H9 (cell line): ENCODE measurements around the gene ITPR2. TPM values are rescaled to one million over a fixed set of nuclear protein-coding genes. Genes with fewer than 3 reads are reported as not detected.

ENCODE experiments used
- DNase-seq: peaks from one replicate; pipeline ENCODE4 v3.0.0-alpha.2; 2017
- H2AFZ ChIP-seq: one replicate; pipeline ENCODE4 v1.6.1; 2013; ENCODE audit warnings: mild to moderate bottlenecking, low read length, control low read depth, moderate library complexity
- H2AK5ac ChIP-seq: 2 replicates; pipeline ENCODE4 v1.6.1; 2013; ENCODE audit warnings: low read length, control low read depth, mixed read lengths; ENCODE audit not compliant: insufficient read length
- H2BK120ac ChIP-seq: one replicate; pipeline ENCODE4 v1.6.1; 2013; ENCODE audit warnings: low read depth, mild to moderate bottlenecking, low read length, control low read depth, inconsistent platforms; ENCODE audit not compliant: poor library complexity, severe bottlenecking
- H2BK12ac ChIP-seq: 2 replicates; pipeline ENCODE4 v1.6.1; 2013; ENCODE audit warnings: low read length, control low read depth, mixed read lengths, low read depth; ENCODE audit not compliant: insufficient read length
- H2BK15ac ChIP-seq: 2 replicates; pipeline ENCODE4 v1.6.1; 2013; ENCODE audit warnings: low read depth, low read length, control low read depth
- H2BK20ac ChIP-seq: one replicate; pipeline ENCODE4 v1.6.1; 2013; ENCODE audit warnings: low read depth, mild to moderate bottlenecking, low read length, control low read depth, inconsistent platforms; ENCODE audit not compliant: poor library complexity, severe bottlenecking
- H2BK5ac ChIP-seq: 2 replicates; pipeline ENCODE4 v1.6.1; 2013; ENCODE audit warnings: low read length, control low read depth, mixed read lengths; ENCODE audit not compliant: insufficient read length
- H3K14ac ChIP-seq: 2 replicates; pipeline ENCODE4 v1.6.1; 2013; ENCODE audit warnings: low read length, control low read depth; ENCODE audit not compliant: insufficient read depth
- H3K18ac ChIP-seq: 2 replicates; pipeline ENCODE4 v1.6.1; 2013; ENCODE audit warnings: low read depth, mild to moderate bottlenecking, mixed read lengths, low read length, control low read depth; ENCODE audit not compliant: insufficient read length
- H3K23ac ChIP-seq: 2 replicates; pipeline ENCODE4 v1.6.1; 2013; ENCODE audit warnings: low read length, control low read depth, mixed read lengths, low read depth; ENCODE audit not compliant: insufficient read length
- H3K23me2 ChIP-seq: 2 replicates; pipeline ENCODE4 v1.6.1; 2013; ENCODE audit warnings: low read depth, mild to moderate bottlenecking, mixed read lengths, low read length, control low read depth; ENCODE audit not compliant: insufficient read length, poor library complexity, severe bottlenecking
- H3K27ac ChIP-seq: 2 replicates; pipeline ENCODE4 v1.5.1; 2013; ENCODE audit warnings: low read length, control low read depth, mixed read lengths, low read depth; ENCODE audit not compliant: insufficient read length
- H3K27me3 ChIP-seq: 2 replicates; pipeline ENCODE4 v1.6.1; 2013; ENCODE audit warnings: low read length, control low read depth, inconsistent platforms; ENCODE audit not compliant: insufficient read depth
- H3K4ac ChIP-seq: 2 replicates; pipeline ENCODE4 v1.6.1; 2013; ENCODE audit warnings: low read depth, mild to moderate bottlenecking, control low read depth, inconsistent platforms, low read length, moderate library complexity
- H3K4me1 ChIP-seq: 2 replicates; pipeline ENCODE4 v1.6.1; 2013; ENCODE audit warnings: low read length, control low read depth, inconsistent platforms; ENCODE audit not compliant: insufficient read depth
- H3K4me2 ChIP-seq: 2 replicates; pipeline ENCODE4 v1.6.1; 2013; ENCODE audit warnings: low read length, control low read depth, mixed read lengths; ENCODE audit not compliant: insufficient read length, insufficient read depth
- H3K56ac ChIP-seq: 2 replicates; pipeline ENCODE4 v1.6.1; 2013; ENCODE audit warnings: low read depth, mild to moderate bottlenecking, mixed read lengths, low read length, control low read depth; ENCODE audit not compliant: insufficient read length
- H3K79me1 ChIP-seq: 2 replicates; pipeline ENCODE4 v1.6.1; 2013; ENCODE audit warnings: low read depth, mild to moderate bottlenecking, moderate library complexity, low read length, control low read depth, inconsistent platforms; ENCODE audit not compliant: insufficient read depth, poor library complexity, severe bottlenecking
- H3K79me2 ChIP-seq: 2 replicates; pipeline ENCODE4 v1.6.1; 2013; ENCODE audit warnings: low read length, control low read depth, inconsistent platforms; ENCODE audit not compliant: insufficient read depth
- H3K9ac ChIP-seq: 2 replicates; pipeline ENCODE4 v1.6.1; 2013; ENCODE audit warnings: low read length, control low read depth, mixed read lengths; ENCODE audit not compliant: insufficient read length; ENCODE audit errors: extremely low read depth
- H3K9me3 ChIP-seq: one replicate; pipeline ENCODE4 v1.6.1; 2013; ENCODE audit warnings: low read depth, low read length, inconsistent platforms; ENCODE audit not compliant: control insufficient read depth
- H3T11ph ChIP-seq: one replicate; pipeline ENCODE4 v1.6.1; 2013; ENCODE audit warnings: mild to moderate bottlenecking, low read length, control low read depth, inconsistent platforms
- H4K20me1 ChIP-seq: one replicate; pipeline ENCODE4 v1.6.1; 2013; ENCODE audit not compliant: control insufficient read depth, insufficient read length, insufficient read depth
- H4K5ac ChIP-seq: 2 replicates; pipeline ENCODE4 v1.6.1; 2013; ENCODE audit warnings: low read depth, mild to moderate bottlenecking, mixed read lengths, low read length, control low read depth; ENCODE audit not compliant: insufficient read length
- H4K8ac ChIP-seq: replicated peaks from 2 replicates; pipeline ENCODE4 v1.6.1; 2013; ENCODE audit warnings: low read length, control low read depth, mixed read lengths, low read depth; ENCODE audit not compliant: insufficient read length
- H4K91ac ChIP-seq: 2 replicates; pipeline ENCODE4 v1.6.1; 2013; ENCODE audit warnings: low read depth, mild to moderate bottlenecking, moderate library complexity, mixed read lengths, low read length, control low read depth; ENCODE audit not compliant: insufficient read length
- H3K27ac Mint-ChIP-seq, 3 experiments: 2 replicates in 2 of 3; 3 replicates in 1 of 3; pipeline ENCODE4 v1.8.0; 2020 to 2021; ENCODE audit warnings: mixed read lengths in 3 of 3, mild to moderate bottlenecking in 1 of 3, moderate library complexity in 1 of 3
- H3K27me3 Mint-ChIP-seq: 2 replicates; pipeline ENCODE4 v1.8.0; 2021; ENCODE audit warnings: low read depth, mild to moderate bottlenecking, moderate library complexity, mixed read lengths
- H3K36me3 Mint-ChIP-seq, 3 experiments: 2 replicates in 2 of 3; 3 replicates in 1 of 3; pipeline ENCODE4 v1.8.0; 2020 to 2021; ENCODE audit warnings: low read depth in 3 of 3, mixed read lengths in 3 of 3; ENCODE audit not compliant: insufficient read depth in 1 of 3
- H3K4me1 Mint-ChIP-seq, 2 experiments: 2 replicates each; pipeline ENCODE4 v1.8.0; 2020; ENCODE audit warnings: mixed read lengths in 2 of 2
- H3K4me3 Mint-ChIP-seq, 2 experiments: 2 replicates in 1 of 2; 3 replicates in 1 of 2; pipeline ENCODE4 v1.8.0; 2020 to 2021; ENCODE audit warnings: mild to moderate bottlenecking in 2 of 2, mixed read lengths in 2 of 2, moderate library complexity in 1 of 2
- H3K9me3 Mint-ChIP-seq, 2 experiments: 2 replicates in 1 of 2; 3 replicates in 1 of 2; pipeline ENCODE4 v1.8.0; 2020; ENCODE audit warnings: mild to moderate bottlenecking in 2 of 2, mixed read lengths in 2 of 2, moderate library complexity in 1 of 2
- WGBS: extraction: QIAGEN DNeasy Blood & Tissue Kit; methylation state at CpG from one replicate; pipeline ENCODE4 v1.1.7; 2013; ENCODE audit warnings: missing lambda C conversion rate, low lambda C conversion rate, mixed read lengths; ENCODE audit not compliant: insufficient read length; ENCODE audit errors: extremely low coverage; 5-methylcytosine and 5-hydroxymethylcytosine counted together
- total RNA-seq: library from RNA; stranded (reverse); gene quantifications from 2 replicates; pipeline ENCODE4 v1.2.1, GENCODE V29; 2021
- TF ChIP-seq, protein P1 (sequence below): fragments of 200-600 bp; sonication (generic); conservative IDR thresholded peaks from 3 replicates; pipeline ENCODE4 v1.8.0; 2021; ENCODE audit warnings: antibody characterized with exemption, mild to moderate bottlenecking

ITPR2 gene
- total RNA-seq, 1 experiment from 2014 or later = 14.8 TPM

DNA sequence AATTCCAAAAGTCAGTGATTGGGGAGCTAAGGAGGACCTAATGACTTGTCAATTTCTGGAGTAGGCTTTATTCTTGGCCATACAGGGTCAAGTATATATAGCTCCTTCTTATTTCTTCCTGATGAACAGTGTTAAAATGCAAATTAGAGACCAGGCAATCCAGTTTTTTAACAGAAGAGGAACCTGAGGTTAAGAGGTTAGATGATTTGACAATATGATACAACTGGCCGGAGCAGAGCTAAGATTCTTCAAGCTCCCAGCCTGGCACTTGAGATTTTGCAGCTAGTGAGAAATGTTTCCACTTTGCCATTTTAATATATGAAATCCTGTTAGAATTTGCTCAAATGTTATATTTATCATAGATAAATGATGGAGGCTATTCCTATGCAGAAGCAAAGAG lies 433.6 kb downstream of the ITPR2 start:
- Mint-ChIP-seq H3K27me3 (no peaks in the 10 kb centered on the region), H3K4me1 (no peaks in the 10 kb centered on the region), H3K9me3 (no peaks in the 10 kb centered on the region), H3K27ac (no peak overlapping the region), H3K36me3 (no peaks in the 10 kb centered on the region), H3K4me3 (no peak overlapping the region)
- Histone ChIP-seq H3T11ph (no peak overlapping the region), H2BK15ac (no peak overlapping the region), H3K4me1 (no peaks in the 10 kb centered on the region), H2BK5ac (no peak overlapping the region), H3K56ac (no peak overlapping the region), H4K91ac (no peak overlapping the region), H2BK20ac (no peak overlapping the region), H3K4me2 (no peak overlapping the region), H3K4ac (no peak overlapping the region), H3K79me2 (no peaks in the 10 kb centered on the region), H4K8ac (no peak overlapping the region), H3K23me2 (no peaks in the 10 kb centered on the region), H2AFZ (no peak overlapping the region), H2BK12ac (no peak overlapping the region), H3K9ac (no peak overlapping the region), H3K27me3 (no peaks in the 10 kb centered on the region), H3K23ac (no peak overlapping the region), H3K9me3 (no peaks in the 10 kb centered on the region), H2BK120ac (no peak overlapping the region), H3K14ac (no peak overlapping the region), H3K79me1 (no peaks in the 10 kb centered on the region), H4K5ac (no peak overlapping the region), H2AK5ac (no peak overlapping the region), H4K20me1 (peaks cover 2% of the 10 kb centered on the region), H3K18ac (no peak overlapping the region), H3K27ac (no peak overlapping the region)
- TF ChIP-seq, protein P1, sequence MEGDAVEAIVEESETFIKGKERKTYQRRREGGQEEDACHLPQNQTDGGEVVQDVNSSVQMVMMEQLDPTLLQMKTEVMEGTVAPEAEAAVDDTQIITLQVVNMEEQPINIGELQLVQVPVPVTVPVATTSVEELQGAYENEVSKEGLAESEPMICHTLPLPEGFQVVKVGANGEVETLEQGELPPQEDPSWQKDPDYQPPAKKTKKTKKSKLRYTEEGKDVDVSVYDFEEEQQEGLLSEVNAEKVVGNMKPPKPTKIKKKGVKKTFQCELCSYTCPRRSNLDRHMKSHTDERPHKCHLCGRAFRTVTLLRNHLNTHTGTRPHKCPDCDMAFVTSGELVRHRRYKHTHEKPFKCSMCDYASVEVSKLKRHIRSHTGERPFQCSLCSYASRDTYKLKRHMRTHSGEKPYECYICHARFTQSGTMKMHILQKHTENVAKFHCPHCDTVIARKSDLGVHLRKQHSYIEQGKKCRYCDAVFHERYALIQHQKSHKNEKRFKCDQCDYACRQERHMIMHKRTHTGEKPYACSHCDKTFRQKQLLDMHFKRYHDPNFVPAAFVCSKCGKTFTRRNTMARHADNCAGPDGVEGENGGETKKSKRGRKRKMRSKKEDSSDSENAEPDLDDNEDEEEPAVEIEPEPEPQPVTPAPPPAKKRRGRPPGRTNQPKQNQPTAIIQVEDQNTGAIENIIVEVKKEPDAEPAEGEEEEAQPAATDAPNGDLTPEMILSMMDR = no peak
- WGBS = no CpG with 5 or more reads among the region's 1 CpG
- DNase-seq = no peak
